ENCODE results near the gene CTNNA2. TPM values are rescaled to one million over a fixed set of nuclear protein-coding genes. Genes with fewer than 3 reads are reported as not detected.

CTNNA2 gene
- total RNA-seq, 2 experiments from 2014 or later = not detected

- POLR2A ChIA-PET = no interaction called here
- CTCF ChIA-PET = no interaction called here
These were observed 729.6 kb downstream of the CTNNA2 start for GRCh38 chr2:80242355-80242910.

GRCh38 chr2:80244905-80245584 is 732.2 kb downstream of the CTNNA2 start:
- POLR2A ChIA-PET = no interaction called here
- H3K27ac Mint-ChIP-seq = no peak overlapping the region
- no peaks in the 10 kb centered on the region for H3K36me3 Mint-ChIP-seq (ENCODE audit: low read depth)
- H3K27me3 Mint-ChIP-seq = no peaks in the 10 kb centered on the region
- no peak overlapping the region for H3K4me3 Mint-ChIP-seq
- no peak for DNase-seq
- CTCF ChIA-PET = no interaction called here
- no peaks in the 10 kb centered on the region for H3K4me1 Mint-ChIP-seq
- H3K9me3 Mint-ChIP-seq = no peaks in the 10 kb centered on the region

More at GRCh38 chr2:80242355-80242910, 729.6 kb downstream of the CTNNA2 start:
- no peaks in the 10 kb centered on the region for H3K27me3 Mint-ChIP-seq
- H3K36me3 Mint-ChIP-seq (ENCODE audit: low read depth) = no peaks in the 10 kb centered on the region
- no peak overlapping the region for H3K27ac Mint-ChIP-seq
- no peak overlapping the region for H3K4me3 Mint-ChIP-seq
- DNase-seq = no peak
- no peaks in the 10 kb centered on the region for H3K9me3 Mint-ChIP-seq
- no peaks in the 10 kb centered on the region for H3K4me1 Mint-ChIP-seq

GRCh38 chr2:80246534-80246933 is 733.7 kb downstream of the CTNNA2 start:
- CTCF ChIA-PET = no interaction called here
- Mint-ChIP-seq H3K4me1 (no peaks in the 10 kb centered on the region), H3K4me3 (no peak overlapping the region), H3K27me3 (no peaks in the 10 kb centered on the region), H3K27ac (no peak overlapping the region), H3K36me3 (ENCODE audit: low read depth) (no peaks in the 10 kb centered on the region), H3K9me3 (no peaks in the 10 kb centered on the region)
- POLR2A ChIA-PET = no interaction called here
- DNase-seq = no peak

- no peaks in the 10 kb centered on the region for H3K27me3 Mint-ChIP-seq
- POLR2A ChIA-PET = no interaction called here
These were observed 734.5 kb downstream of the CTNNA2 start for GRCh38 chr2:80247339-80247738.

GRCh38 chr2:80248146-80248545 is 735.3 kb downstream of the CTNNA2 start:
- CTCF ChIA-PET = no interaction called here
- no peak overlapping the region for H3K4me3 Mint-ChIP-seq
- H3K4me1 Mint-ChIP-seq = no peaks in the 10 kb centered on the region

More at GRCh38 chr2:80247339-80247738, 734.5 kb downstream of the CTNNA2 start:
- no peak overlapping the region for H3K4me3 Mint-ChIP-seq
- H3K27ac Mint-ChIP-seq = no peak overlapping the region
- no peaks in the 10 kb centered on the region for H3K4me1 Mint-ChIP-seq
- no peak for DNase-seq
- no peaks in the 10 kb centered on the region for H3K36me3 Mint-ChIP-seq (ENCODE audit: low read depth)
- CTCF ChIA-PET = no interaction called here
- H3K9me3 Mint-ChIP-seq = no peaks in the 10 kb centered on the region

GRCh38 chr2:80252294-80252986 is 739.6 kb downstream of the CTNNA2 start:
- Mint-ChIP-seq H3K9me3 (no peaks in the 10 kb centered on the region), H3K27me3 (no peaks in the 10 kb centered on the region), H3K4me3 (no peak overlapping the region), H3K36me3 (ENCODE audit: low read depth) (no peaks in the 10 kb centered on the region), H3K4me1 (no peaks in the 10 kb centered on the region), H3K27ac (no peak overlapping the region)
- CTCF ChIA-PET = no interaction called here
- POLR2A ChIA-PET = no interaction called here
- no peak for DNase-seq

More at GRCh38 chr2:80248146-80248545, 735.3 kb downstream of the CTNNA2 start:
- H3K27me3 Mint-ChIP-seq = no peaks in the 10 kb centered on the region
- no peak overlapping the region for H3K27ac Mint-ChIP-seq
- no peaks in the 10 kb centered on the region for H3K36me3 Mint-ChIP-seq (ENCODE audit: low read depth)
- no peaks in the 10 kb centered on the region for H3K9me3 Mint-ChIP-seq
- POLR2A ChIA-PET = no interaction called here
- no peak for DNase-seq

- no peaks in the 10 kb centered on the region for H3K36me3 Mint-ChIP-seq (ENCODE audit: low read depth)
- no peak for DNase-seq
- H3K27ac Mint-ChIP-seq = no peak overlapping the region
- H3K4me1 Mint-ChIP-seq = no peaks in the 10 kb centered on the region
- ChIA-PET POLR2A (no interaction called here), CTCF (no interaction called here)
- peaks cover 2% of the 10 kb centered on the region for H3K9me3 Mint-ChIP-seq
- H3K4me3 Mint-ChIP-seq = no peak overlapping the region
- no peaks in the 10 kb centered on the region for H3K27me3 Mint-ChIP-seq
These were observed 743.3 kb downstream of the CTNNA2 start for GRCh38 chr2:80255918-80256781.

- CTCF ChIA-PET = no interaction called here
- H3K27me3 Mint-ChIP-seq = no peaks in the 10 kb centered on the region
- H3K36me3 Mint-ChIP-seq (ENCODE audit: low read depth) = no peaks in the 10 kb centered on the region
- no peak overlapping the region for H3K4me3 Mint-ChIP-seq
- H3K9me3 Mint-ChIP-seq = peaks cover 2% of the 10 kb centered on the region
- H3K27ac Mint-ChIP-seq = no peak overlapping the region
- no peak for DNase-seq
- no peaks in the 10 kb centered on the region for H3K4me1 Mint-ChIP-seq
- POLR2A ChIA-PET = no interaction called here
These were observed 743.9 kb downstream of the CTNNA2 start for GRCh38 chr2:80256782-80257167.

GRCh38 chr2:80257450-80257849 is 744.6 kb downstream of the CTNNA2 start:
- ChIA-PET CTCF (no interaction called here), POLR2A (no interaction called here)
- Mint-ChIP-seq H3K36me3 (ENCODE audit: low read depth) (no peaks in the 10 kb centered on the region), H3K27me3 (no peaks in the 10 kb centered on the region), H3K27ac (no peak overlapping the region), H3K4me3 (no peak overlapping the region), H3K4me1 (no peaks in the 10 kb centered on the region), H3K9me3 (peaks cover 2% of the 10 kb centered on the region)
- DNase-seq = no peak

- Mint-ChIP-seq H3K27me3 (no peaks in the 10 kb centered on the region), H3K4me3 (no peak overlapping the region), H3K9me3 (peaks cover 2% of the 10 kb centered on the region), H3K36me3 (ENCODE audit: low read depth) (no peaks in the 10 kb centered on the region), H3K27ac (no peak overlapping the region), H3K4me1 (no peaks in the 10 kb centered on the region)
- ChIA-PET POLR2A (no interaction called here), CTCF (no interaction called here)
- no peak for DNase-seq
These were observed 745.5 kb downstream of the CTNNA2 start for GRCh38 chr2:80258341-80258740.

GRCh38 chr2:80258793-80259192 is 745.9 kb downstream of the CTNNA2 start:
- no peaks in the 10 kb centered on the region for H3K36me3 Mint-ChIP-seq (ENCODE audit: low read depth)
- ChIA-PET CTCF (no interaction called here), POLR2A (no interaction called here)
- H3K4me1 Mint-ChIP-seq = no peaks in the 10 kb centered on the region
- DNase-seq = no peak
- H3K4me3 Mint-ChIP-seq = no peak overlapping the region
- H3K27ac Mint-ChIP-seq = no peak overlapping the region
- H3K27me3 Mint-ChIP-seq = no peaks in the 10 kb centered on the region
- H3K9me3 Mint-ChIP-seq = peaks cover 2% of the 10 kb centered on the region

GRCh38 chr2:80259292-80259691 is 746.4 kb downstream of the CTNNA2 start:
- Mint-ChIP-seq H3K36me3 (ENCODE audit: low read depth) (no peaks in the 10 kb centered on the region), H3K4me3 (no peak overlapping the region), H3K27ac (no peak overlapping the region), H3K27me3 (no peaks in the 10 kb centered on the region), H3K9me3 (peaks cover 2% of the 10 kb centered on the region), H3K4me1 (no peaks in the 10 kb centered on the region)
- CTCF ChIA-PET = no interaction called here
- POLR2A ChIA-PET = no interaction called here
- DNase-seq = no peak

- H3K36me3 Mint-ChIP-seq (ENCODE audit: low read depth) = no peaks in the 10 kb centered on the region
- CTCF ChIA-PET = no interaction called here
- no peak for DNase-seq
- no peaks in the 10 kb centered on the region for H3K27me3 Mint-ChIP-seq
- H3K9me3 Mint-ChIP-seq = peaks cover 20% of the 10 kb centered on the region
- H3K27ac Mint-ChIP-seq = no peak overlapping the region
- POLR2A ChIA-PET = no interaction called here
- no peaks in the 10 kb centered on the region for H3K4me1 Mint-ChIP-seq
- no peak overlapping the region for H3K4me3 Mint-ChIP-seq
These were observed 753.4 kb downstream of the CTNNA2 start for GRCh38 chr2:80266231-80266630.
